MV-4-11 (cell line): ENCODE measurements around the gene DLAT.
"Not testable (repeated sequence)": the region's sequence is repeated elsewhere in the genome, so short reads cannot be mapped to it uniquely, and the experiment has no call there.

ENCODE experiments used
- DNase-seq: peaks from one replicate; lab custom pipeline; 2025; lab: John Stamatoyannopoulos, UW

The DLAT gene

DNA sequence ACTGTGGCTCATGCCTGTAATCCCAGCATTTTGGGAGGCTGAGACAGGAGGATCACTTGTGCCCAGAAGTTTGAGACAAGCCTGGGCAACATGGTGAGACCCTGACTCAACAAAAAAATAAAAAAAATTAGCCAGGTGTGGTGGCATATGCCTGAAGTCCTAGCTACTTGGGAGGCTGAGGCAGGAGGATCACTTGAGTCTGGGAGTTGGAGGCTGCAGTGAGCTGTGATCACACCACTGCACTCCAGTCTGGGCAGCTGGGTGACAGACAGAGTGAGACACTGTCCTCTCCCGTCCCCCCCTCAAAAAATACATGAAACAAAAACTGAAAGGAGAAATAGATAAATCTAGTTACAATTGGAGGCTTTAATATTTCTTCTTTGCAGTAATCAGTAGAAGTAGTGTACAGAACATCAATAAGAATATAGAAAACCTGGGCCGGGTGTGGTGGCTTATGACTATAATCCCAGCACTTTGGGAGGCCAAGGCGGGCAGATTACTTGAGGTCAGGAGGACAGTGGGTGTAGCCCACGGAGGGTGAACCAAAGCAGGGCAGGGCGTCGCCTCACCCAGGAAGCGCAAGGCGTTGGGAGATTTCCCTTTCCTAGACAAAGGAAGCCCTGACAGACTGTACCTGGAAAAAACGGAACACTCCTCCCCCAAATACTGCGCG, 19.6 kb upstream of the DLAT start:
- no peak for DNase-seq

DNA sequence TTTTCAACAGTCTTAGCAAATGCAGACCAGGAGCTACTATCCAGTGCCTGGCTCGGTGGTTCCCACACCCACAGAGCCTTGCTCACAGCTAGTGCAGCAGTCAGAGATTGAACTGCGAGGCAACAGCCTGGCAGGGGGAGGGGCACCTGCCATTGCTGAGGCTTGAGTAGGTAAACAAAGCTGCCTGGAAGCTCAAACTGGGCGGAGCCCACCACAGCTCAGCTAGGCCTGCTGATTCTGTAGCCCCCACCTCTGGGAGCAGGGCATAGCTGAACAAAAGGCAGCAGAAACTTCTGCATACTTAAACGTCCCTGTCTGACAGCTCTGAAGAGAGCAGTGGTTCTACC, 19.1 kb upstream of the DLAT start:
- DNase-seq: not testable (repeated sequence)

DNA sequence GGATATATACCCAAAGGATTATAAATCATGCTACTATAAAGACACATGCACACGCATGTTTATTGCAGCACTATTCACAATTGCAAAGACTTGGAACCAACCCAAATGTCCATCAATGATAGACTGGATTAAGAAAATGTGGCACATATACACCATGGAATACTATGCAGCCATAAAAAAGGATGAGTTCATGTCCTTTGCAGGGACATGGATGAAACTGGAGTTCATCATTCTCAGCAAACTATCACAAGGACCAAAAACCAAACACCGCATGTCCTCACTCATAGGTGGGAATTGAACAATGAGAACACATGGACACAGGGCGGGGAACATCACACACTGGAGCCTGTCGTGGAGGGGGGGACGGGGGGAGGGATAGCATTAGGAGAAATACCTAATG, 13.8 kb upstream of the DLAT start:
- not testable (repeated sequence) for DNase-seq

DNA sequence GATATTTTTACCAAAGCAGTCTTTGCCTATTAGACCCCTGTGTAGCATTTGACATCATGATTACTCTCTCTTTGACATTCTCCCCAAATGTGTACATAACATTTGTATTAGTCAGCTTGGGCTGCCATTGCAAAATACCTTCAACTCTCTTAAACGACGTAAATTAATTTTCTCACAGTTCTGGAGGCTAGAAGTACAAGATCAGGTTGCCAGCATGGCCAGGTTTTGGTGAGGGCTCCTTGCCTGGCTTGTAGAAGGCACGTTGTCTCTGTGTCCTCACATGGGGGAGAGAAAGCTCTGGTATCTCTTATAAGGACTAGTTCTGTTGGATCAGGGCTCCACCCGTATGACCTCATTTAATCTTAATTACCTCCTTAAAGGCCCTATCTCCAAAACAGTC, 12.3 kb upstream of the DLAT start:
- no peak for DNase-seq

DNA sequence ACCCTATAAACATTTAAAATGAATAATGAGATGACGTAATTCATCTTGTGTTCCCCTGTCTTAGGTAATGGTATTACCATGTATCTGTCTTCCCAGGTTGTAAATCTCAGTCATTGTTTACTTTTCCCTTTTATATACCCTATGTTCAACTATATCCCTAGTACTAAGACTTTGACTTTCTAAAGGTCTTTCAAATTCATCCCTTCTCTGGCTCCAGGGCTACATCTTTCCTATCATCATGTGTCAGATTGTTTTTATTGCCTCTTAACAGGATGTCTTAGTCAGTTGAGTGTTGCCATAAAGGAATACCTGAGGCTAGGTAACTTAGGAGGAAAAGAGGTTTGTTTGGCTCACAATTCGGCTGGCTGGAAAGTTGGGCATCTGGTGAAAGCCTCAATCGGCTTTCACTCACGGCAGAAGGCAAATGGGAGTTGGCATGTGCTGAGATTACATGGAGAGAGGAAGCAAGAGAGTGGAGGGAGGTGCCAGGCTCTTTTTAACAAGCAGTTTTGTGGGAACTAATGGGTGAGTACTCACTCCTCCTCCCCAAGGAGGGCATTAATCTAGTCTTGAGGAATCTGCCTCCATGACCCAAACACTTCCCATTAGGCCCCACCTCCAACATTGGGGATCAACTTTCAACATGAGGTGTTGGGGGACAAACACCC, 11.6 kb upstream of the DLAT start:
- no peak for DNase-seq

DNA sequence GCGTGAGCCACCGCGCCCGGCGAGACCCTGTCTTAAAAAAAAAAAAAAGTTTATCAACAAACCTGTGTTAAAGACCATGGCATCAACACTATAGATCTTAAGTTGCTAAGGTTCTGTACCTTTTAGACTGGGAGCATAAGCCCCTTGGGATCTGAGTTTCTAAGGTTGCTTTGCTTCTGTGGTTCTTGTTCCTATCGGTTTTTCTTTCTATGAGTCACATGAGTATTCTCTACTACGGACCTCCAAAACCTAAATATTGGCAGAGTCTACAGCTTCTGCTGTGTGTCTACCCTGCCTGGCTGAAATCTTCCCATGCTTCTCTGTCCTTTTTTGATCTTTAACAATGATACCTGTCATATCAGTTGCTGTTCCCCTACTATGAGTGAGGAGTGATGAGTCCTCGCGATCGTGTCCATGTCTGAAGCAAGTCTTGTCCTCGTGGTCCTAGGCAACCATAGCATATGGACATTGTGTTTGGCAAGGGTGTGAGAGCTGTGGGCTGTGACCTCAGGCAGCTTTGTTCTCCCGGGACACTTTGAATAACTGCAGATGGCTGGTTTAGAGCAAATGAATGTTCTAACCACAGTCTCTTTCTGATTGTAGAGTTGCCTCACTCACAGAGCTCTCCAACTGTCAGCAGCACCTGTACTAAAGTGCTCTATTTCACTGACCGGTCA, 9.0 kb upstream of the DLAT start:
- peak; percentile 87 for DNase-seq

DNA sequence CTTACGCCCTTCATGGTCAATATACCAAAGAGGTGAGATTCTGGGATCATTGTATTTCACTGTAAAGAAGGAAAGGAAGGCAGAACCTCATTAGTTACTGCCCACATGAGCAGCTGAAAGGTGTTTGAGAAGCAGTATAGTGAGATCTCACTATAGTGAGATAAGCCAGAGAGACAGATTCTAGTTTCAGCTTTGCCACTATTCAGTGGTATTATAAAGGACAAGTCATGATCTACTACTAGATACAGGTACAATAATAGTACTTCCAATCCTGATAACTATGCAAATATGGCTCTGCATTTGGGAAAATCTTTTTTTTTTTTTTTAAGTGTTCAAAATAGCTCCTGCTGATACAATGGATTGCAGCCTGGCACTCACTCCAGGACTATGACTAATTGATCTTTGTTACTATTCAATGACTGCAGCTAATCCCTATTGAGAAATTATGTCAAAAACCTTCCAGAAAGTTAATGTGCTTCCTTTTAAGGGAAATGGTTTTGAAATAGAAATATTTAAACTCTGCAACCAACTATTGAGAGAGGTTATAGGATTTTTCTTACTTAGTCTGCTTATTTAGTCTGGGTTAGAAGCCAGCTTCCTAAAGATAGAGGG, 8.3 kb upstream of the DLAT start:
- DNase-seq: peak; percentile 72

DNA sequence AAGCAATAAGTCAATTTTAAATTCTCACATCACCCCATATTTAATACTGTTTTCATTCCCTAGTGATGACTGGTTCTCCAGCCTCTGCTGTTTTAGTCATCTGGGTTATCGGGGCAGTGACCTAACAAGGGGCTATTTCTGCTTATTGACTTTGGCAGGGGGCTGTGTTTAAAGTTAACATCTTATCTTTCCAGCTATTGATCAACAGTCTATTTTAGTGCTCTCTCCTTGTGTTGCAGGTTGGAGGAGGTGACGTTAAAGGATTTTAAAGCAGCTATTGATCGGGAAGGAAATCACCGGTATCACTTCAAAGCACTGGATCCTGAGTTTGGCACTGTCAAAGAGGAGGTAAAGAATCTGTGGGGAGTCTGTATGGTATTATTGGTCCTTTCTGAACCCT, 7.7 kb upstream of the DLAT start:
- DNase-seq: no peak

DNA sequence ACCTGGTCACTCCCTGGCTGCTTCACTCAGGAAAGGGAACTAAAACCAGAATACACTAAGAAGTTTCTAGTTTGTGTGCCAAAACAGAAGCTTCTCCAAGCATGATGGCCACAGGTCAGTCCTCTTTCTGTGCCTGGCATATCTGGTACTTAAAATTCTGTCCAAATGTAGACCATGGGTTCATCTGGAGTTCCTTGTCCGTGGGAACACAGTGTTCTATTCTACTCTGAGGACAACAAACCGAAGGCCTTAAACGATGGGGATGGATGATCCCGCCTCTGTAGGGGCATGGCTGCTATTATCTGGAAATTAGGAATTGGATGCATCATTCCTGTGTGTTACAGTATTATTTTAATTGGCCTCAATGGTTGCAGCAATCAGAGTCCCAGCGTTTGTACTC, 6.1 kb upstream of the DLAT start:
- DNase-seq: peak; percentile 18

DNA sequence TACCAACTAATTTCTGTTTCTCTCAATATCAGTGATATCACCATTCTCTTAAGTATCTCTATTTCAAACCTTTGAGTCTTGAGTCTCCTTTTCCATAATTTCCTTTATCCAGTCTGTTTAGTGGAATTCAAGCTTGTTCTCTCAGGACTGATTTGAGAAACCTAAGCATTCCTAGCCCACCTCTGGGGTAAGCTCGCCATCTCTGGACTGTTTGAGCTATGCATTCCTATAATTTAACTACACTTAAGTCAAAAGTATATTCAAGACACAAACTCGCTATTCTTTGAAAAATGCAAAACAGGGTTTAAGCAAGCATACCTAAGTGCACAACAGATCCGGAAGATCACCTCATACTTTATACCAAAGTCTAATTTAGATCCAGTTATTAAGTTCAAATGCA, 2.1 kb upstream of the DLAT start:
- DNase-seq: no peak

DNA sequence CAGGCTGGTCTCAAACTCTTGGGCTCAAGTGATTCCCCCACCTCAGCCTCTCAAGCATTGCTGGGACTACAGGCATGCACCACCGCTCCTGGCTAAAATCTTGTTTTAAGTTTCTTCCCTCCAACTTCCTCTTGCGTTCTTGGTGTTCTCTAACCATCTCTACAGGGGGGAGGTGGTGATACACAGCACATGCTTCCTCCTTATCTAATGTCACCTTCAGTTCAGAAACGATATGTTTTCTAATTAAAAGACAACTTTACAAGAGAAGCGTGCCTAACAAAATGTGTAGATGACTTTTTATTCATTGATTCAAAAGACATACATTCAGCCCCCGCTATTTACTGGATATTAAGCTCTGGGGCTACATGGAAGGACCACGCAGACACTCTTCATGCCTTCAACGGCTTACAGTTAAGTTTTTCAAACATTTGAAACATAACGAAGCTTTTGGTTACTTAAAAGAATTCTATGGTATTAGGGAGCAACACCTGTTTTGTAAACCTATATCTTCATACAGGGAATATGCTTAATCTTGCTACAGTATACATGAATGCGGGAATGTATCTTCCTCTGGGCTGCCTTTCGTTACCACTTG, 933 bp upstream of the DLAT start:
- DNase-seq: peak; percentile 84

DNA sequence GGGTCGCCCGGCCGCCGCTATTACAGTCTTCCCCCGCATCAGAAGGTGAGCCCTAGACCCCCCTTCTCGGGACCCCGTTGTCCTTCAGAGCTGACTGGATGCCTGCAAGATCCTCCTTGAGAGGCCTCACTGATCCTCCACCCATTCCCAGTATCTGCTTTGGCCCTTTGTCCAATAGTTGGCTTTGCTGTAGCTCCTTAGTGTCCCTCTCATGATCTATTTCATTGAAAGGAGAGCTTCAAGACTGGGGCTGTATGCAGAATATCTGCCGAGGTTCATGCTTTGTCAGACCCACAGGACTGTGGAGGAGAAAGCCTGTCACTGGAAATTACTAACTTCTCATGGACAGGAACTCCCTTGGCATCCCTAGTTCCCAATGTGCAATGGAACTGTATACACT, 499 bp downstream of the DLAT start:
- DNase-seq: peak; percentile 28

DNA sequence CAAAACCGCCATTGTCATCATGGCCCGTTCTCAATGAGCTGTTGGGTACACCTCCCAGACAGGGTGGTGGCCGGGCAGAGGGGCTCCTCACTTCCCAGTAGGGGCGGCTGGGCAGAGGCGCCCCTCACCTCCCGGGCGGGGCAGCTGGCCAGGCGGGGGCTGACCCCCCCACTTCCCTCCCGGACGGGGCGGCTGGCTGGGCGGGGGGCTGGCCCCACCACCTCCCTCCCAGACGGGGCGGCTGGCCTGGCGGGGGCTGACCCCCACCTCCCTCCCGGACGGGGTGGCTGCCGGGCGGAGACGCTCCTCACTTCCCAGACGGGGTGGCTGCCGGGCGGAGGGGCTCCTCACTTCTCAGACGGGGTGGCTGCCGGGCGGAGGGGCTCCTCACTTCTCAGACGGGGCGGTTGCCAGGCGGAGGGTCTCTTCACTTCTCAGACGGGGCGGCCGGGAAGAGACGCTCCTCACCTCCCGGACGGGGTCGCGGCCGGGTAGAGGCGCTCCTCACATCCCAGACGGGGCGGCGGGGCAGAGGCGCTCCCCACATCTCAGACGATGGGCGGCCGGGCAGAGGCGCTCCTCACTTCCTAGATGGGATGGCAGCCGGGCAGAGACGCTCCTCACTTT, 1.7 kb downstream of the DLAT start:
- DNase-seq: not testable (repeated sequence)

DNA sequence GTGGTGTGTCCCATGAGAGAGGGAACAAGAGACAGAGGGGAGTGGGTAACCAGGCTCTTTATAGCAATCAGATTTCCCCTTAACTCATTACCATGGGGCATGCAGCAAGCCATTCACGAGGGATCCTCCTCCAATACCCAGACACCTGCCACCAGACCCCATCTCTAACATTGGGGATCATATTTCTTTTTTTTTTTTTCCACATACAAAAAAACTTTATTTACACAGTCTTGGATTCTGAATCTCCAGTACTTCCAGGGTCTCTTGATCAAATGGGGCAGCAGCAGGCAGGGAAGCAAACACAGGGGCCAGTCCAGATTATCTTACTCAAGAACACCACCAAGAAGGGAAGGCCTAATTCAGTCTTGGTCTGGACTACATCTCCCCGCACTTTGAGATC, 4.3 kb downstream of the DLAT start:
- DNase-seq: no peak

DNA sequence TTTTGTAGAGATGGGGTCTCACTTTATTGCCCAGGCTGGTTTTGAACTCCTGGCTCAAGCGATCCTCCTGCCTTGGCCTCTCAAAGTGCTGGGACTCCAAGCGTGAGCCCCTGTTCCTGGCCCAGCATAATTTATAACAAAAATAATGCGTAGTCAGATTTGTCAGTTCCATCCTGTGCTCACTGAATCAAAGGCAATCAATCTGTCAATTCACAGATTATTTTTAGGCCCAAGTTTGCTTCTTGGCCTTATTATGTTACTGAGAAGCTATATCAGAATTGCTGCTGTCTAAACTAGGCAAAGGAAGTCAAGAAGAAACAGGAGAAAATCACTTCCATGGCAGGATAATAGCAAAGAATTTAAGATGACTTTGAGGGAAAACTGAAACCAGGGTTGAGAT, 8.7 kb downstream of the DLAT start:
- DNase-seq: no peak

DNA sequence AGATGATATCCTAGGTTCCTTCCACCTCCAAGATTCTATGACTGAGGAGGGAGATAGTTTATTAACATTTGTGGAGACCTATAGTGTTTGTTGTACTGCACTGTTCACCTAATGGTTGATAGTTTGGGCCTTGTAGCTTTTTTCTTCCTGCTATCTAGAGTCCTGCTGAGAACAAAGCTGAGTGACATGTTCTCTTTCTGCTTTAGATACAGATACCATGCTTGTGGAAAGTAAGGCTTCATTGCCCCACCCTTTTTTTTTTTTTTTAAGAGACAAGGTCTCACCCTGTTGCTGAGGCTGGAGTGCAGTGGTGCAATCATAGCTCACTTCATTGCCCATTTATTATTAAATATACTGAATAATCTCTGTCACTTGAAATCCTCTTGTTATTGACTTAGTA, 12.3 kb downstream of the DLAT start:
- DNase-seq: no peak

DNA sequence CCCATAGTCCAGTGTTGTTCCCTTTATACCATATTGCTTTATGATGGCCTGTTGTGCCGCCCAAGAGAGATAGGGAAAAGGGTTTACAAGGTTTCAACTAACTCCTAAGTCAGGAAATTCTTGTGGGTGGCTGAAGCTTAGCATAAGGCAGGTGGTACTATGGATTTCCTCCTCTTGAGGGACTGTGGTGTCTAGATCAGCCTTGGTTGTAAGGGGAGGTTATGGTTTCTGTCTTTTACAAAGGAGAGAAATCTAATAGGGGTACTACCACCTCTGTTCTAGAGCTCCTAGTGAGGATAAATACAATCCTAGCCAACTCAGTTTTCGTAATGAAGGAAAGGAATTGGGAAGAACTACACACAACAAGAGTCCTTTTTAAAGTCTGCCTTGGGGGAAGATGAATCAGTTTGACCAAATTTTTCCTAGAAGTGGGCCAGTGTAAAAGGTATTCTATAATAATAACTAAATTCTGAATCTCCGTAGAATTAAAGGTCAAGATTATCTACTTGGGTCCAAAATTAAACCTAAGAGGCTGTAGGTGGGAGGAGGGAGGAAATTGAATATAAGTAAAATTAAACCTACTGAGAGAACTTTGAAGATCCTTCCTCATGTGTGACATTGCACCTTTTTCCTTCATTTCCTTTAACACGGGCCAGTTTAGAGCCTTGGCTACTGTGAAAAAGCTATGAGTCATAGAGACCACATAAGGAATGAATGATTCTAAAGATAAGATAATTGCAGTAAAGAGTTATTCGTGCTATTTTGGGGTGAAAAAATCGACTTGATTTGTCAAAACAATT, 17.2 kb downstream of the DLAT start:
- DNase-seq: no peak

DNA sequence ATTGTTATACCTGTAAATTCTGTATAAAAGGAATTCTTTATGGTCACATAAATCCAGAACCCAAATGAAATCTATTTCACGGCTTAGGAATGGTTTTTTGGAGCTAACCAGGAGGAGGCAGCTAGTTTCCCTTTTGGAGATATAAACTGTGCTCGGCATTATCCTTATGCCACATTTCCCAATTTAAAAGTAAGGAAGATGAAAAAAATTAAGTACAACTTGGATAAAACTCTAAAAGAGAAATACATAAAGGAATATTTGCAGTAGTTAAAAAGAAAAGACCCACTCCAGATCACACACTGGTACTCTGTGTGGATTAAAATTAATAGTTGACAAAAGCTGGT, 17.7 kb downstream of the DLAT start:
- no peak for DNase-seq

DNA sequence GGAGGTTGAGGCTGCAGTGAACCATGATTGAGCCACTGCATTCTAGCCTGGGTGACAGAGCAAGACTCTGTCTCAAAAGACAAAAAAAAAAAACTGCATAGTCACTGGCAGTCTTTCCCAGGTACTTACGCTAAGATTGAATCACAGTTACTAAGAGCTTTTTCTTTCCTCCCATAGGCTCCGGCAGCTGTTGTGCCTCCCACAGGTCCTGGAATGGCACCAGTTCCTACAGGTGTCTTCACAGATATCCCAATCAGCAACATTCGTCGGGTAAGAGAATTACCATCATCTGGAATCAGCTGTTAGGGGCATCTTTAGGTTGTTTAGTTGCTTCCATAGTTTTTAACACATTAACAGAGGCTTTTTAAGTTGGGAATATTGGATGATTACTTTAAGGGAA, 19.8 kb downstream of the DLAT start:
- DNase-seq: no peak

DNA sequence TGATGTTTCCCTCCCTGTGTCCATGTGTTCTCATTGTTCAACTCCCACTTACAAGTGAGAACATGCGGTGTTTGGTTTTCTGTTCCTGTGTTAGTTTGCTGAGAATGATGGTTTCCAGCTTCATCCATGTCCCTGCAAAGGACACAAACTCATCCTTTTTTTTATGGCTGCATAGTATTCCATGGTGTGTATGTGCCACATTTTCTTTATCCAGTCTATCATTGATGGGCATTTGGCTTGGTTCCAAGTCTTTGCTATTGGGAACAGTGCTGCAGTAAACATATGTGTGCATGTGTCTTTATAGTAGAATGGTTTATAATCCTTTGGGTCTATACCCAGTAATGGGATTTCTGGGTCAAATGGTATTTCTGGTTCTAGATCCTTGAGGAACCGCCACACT, 21.4 kb downstream of the DLAT start:
- not testable (repeated sequence) for DNase-seq

DNA sequence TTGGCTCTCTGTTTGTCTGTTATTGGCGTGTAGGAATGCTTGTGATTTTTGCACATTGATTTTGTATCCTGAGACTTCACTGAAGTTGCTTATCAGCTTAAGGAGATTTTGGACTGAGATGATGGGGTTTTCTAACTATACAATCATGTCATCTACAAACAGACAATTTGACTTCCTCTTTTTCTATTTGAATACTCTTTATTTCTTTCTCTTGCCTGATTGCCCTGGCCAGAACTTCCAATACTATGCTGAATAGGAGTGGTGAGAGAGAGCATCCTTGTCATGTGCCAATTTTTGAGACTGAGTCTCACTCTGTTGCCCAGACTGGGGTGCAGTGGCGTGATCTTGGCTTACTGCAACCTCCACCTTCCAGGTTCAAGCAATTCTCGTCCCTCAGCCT, 23.0 kb downstream of the DLAT start:
- peak; percentile 13 for DNase-seq

DNA sequence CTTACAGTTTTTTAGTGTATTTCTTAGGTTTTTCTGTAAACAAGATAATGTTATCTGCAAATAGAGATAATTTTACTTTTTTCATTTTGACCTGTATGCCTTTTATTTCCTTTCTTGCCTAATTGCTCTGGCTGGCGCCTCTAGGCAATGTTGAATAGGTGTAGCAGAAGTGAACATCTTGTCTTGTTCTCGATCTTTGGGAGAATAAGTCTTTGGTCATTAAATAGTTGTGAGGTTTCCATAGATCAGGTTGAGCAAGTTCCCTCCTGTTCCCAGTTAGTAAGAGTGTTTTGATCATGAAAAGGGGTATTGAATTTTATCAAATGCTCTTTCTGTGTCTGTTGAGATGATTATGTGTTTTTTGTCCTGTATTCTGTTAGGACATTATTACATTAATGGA, 24.6 kb downstream of the DLAT start:
- no peak for DNase-seq
